Measurements from ENCODE around the gene NAALADL1. TPM values are rescaled to one million over a fixed set of nuclear protein-coding genes. Genes with fewer than 3 reads are reported as not detected.
"Not testable (repeated sequence)": the region's sequence is repeated elsewhere in the genome, so short reads cannot be mapped to it uniquely, and the experiment has no call there.

NAALADL1 gene
- total RNA-seq, 1 experiment from 2014 or later: not detected

DNA sequence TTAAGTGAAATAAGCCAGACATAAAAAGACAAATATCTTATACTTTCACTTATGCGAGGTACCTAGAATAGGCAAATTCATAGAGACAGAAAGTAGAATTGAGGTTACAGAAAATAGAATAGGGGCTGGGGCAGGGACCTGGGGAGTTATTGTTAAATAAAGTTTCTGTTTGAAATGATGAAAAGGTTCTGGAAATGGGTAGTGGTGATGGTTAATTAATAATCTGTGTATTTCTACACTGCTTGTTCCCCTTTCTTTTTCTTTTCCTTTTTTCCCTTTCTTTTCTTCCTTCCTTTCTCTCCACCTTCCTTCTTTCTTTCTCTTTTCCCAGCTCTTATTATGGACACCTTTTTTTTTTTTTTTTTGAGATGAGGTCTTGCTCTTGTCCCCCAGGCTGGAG, 2.8 kb downstream of the NAALADL1 start:
- no peak for DNase-seq (ENCODE audit: extremely low read depth, low read depth)

DNA sequence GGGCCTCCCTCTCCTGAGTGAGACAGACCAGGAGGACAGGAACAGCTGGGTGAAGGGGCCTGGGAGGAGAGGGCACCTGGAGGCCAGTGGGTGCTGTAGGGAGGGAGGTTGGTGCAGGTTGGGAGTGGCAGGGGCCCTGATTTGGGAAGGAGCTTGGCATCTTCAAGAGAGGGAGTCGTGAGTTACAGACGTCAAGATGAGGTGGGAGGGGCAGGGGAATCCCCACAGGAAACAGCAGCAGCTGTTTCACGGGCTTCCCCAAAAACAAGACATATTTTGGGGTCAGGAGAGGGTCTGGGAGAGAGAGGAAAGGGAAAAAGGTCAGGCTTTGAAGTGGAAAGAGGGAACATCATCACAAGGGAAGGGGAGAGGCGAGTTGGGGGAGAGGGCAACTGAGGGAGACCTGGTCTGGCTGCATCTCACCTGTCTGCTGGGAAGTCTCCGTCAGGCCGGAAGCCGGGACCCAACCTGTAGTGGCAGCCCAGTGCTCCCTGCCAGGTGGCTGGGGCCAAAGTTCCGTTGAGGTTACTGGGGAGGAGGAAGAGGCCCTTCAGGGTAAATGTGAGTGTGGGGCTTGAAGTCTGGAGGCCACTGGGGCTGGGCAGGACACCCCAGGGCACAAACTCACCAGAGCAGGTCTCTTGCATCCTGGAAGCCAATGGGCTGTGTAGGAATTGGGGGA, 4.4 kb downstream of the NAALADL1 start:
- no peak for DNase-seq (ENCODE audit: extremely low read depth, low read depth)

DNA sequence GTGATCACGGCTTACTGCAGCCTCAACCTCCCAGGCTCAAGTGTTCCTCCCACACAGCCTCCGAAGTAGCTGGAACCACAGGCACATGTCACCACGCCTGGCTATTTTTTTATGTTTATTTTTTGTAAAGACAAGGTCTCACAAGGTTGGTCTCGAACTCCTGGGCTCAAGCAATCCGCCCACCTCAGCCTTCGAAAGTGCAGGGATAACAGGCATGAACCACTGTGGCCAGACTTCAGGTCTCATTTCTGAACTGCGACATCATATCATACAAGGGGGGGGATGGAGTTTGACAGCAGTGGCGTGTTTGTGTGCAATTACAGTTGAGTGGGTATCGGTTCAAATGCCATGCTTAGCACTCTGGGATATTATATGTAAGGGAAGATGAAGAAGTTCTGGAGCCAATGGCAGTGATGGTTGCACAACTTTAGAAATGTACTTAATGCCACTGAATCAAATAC, 6.9 kb downstream of the NAALADL1 start:
- DNase-seq (ENCODE audit: extremely low read depth, low read depth): no peak

DNA sequence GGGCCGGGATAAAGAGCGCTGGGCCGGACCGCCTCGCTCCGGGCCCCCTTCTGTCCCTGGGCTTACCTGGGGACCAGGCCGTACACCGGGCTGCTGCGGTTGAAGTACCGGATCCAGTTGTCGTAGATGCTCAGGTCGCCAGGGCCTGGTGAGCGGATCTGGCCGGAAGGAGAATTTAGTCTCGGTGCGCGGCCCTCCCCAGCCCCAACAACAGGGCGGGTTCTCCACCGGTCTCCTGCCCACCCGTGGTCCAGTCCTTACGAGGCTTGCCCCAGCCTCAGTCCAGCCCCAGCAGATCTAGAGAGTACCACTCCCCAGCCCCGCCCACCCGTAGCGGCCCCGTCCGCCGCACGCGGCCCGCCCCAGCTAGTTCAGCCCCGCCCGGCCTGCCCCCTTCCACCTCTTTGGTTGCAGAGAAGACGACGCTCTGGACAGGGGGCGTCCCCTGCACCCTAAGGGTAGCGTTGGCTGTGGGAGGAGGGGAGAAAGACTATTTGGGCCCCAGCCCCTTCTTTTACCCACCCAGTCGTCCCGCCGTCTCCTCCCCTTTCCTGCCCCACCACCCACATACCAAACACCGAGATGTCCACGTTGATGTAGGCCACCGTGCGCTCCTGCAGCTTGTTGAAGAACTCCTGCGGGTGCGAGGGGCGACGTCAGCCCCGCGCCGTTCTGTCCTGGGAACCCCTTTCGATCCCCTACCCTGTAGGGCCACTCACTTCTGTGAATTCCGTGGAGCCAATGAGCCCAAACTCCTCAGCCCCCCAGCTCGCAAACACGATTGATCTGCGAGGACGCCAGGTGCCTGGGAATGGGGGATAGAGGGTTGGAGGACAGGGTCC, 10.6 kb downstream of the NAALADL1 start:
- no peak for DNase-seq (ENCODE audit: extremely low read depth, low read depth)

DNA sequence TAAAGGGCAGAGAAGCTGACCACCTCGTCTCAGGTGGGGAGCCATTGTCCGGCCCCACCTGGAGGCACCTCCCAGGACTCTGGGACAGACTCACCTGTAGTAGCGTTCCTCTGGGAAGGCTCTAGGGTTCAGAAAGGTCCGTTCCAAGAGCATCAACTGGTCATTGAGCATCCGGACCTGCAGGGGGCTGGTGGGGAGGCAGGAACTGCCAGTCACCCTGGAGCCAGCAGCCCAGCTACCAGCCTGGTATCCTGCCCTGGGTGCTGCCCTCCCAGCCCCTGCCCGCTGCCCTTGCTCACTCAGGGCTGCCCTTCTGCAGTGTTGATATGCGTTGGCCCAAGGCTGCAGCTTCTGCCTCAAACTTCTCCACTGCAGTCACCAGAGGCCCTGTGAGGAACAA, 12.6 kb downstream of the NAALADL1 start:
- no peak for DNase-seq (ENCODE audit: extremely low read depth, low read depth)

DNA sequence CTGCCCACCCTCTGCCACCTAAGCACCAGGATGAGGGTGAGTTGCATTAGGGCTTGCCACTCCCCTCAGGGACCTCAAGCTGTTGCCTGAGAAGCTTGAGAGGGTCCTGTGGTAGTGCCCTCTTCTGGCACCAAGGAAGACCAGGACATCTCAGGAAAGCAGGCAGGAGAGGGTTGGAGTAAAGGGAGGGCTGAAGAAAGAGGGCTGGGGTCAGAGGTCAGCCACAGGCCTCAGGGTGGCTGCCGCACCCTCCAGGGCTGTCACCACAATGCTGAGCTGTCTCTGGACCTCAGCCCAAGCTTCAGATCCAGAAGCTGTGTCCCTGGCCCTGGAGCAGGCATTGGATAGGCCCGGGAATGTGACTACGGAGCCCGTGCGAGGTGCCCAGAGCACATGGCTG, 13.3 kb downstream of the NAALADL1 start:
- no peak for DNase-seq (ENCODE audit: extremely low read depth, low read depth)

DNA sequence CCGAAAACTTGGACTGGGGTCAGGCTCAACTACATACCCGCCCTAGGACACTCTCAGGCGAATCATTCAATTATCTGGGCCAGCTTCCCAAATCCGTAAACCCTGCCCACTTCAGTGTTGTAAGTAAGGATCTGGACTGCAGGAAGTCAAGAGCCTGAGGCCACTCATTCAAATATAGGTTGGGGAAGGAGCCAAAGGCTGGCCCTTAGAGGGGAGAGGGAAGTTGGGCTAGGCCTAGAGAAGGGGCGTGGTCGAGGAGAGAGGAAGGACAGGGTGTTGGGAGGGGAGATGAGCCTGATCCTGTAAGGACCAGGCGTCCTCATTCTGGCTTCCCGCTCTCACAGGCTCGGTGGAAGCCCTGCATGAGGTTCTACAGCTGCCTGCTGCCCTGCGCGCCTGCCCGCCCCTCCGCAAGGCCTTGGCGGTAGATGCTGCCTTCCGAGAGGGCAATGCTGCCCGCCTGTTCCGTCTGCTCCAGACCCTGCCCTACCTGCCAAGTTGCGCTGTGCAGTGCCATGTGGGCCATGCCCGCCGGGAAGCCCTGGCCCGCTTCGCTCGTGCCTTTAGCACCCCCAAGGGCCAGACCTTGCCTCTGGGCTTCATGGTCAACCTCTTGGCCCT, 14.4 kb downstream of the NAALADL1 start:
- no peak for DNase-seq (ENCODE audit: extremely low read depth, low read depth)

DNA sequence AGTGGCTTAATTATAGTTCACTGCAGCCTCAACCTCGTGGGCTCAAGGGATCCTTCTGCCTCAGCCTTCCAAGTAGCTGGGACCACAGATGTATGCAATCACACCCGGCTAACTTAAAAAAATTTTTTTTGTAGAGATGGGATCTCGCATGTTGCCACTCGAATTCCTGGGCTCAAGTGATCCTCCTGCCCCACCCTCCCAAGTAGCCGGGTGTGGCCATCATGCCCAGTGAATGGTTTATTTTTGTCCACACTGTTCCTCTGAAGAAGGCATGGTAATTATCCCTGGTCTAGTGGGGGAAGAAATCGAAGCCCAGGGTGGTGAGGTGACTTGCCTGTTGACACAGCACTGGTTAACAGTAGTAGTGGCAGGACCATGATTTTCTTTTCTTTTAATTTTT, 15.5 kb downstream of the NAALADL1 start:
- no peak for DNase-seq (ENCODE audit: extremely low read depth, low read depth)

DNA sequence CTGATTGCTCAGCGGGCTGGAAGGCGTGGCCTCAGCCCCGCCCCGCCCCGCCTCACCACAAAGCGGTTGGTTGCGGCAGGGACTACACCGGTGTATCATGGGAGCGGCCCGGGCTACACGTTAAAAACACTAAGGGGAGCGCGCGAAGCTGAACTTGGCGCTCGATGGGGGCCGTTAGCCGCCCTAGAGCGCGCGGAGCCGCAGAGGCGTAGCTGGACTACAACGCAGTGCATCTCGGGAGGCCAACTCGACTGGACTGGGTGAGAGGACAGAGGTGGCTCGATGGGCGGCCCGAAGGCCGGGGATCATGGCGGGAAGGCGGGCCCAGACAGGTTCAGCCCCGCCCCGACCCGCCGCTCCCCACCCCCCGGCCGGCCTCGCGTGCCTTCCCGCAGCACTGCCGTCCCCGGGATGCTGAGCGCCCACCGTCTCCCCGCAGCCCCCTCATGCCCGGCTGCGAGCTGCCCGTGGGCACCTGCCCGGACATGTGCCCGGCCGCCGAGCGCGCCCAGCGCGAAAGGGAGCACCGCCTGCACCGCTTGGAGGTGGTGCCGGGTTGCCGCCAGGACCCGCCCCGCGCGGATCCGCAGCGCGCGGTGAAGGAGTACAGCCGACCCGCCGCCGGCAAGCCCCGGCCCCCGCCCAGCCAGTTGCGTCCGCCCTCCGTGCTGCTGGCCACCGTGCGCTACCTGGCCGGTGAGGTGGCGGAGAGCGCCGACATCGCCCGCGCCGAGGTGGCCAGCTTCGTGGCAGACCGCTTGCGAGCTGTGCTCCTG, 17.3 kb downstream of the NAALADL1 start, which contains the start of gene SAC3D1:
TSS of gene SAC3D1 (plus strand) at position 364 of the 776 bp plus-strand sequence. CDS start at position 447, 83 bp downstream.
- DNase-seq (ENCODE audit: extremely low read depth, low read depth): peak; percentile 90

DNA sequence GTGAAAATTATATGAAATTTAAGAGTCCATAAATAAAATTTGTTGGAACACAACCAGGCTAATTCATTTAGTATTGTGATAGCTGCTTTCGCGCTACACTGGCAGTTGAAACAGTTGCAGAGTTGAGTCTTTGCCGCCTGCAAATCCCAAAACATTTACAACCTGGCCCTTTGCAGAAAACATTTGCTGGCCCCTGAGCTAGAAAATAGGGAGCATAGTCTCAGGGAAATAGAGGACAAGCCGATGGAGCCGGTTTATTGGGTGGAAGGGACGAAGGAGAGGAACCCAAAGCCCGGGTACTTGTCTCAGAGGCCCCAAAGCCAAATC, 17.9 kb downstream of the NAALADL1 start:
- no peak for DNase-seq (ENCODE audit: extremely low read depth, low read depth)

DNA sequence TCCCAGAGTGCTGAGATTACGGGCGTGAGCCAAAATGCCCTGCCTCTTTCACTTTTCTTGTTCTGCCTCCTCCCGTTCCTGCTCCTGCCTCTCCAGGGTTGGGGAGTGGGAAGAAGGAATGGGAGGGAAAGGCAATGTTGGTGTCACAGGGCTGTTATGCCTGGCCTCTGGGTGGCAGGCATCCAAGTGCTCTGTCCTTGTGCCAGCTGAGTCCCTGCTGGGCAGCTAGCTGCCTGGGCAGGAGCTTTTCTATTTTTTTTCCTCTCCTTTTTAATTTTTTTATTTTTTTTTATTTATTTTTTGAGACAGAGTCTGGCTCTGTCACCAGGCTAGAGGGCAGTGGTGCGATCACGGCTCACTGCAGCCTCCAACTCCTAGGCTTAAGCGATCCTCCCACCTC, 21.4 kb downstream of the NAALADL1 start:
- no peak for DNase-seq (ENCODE audit: extremely low read depth, low read depth)

DNA sequence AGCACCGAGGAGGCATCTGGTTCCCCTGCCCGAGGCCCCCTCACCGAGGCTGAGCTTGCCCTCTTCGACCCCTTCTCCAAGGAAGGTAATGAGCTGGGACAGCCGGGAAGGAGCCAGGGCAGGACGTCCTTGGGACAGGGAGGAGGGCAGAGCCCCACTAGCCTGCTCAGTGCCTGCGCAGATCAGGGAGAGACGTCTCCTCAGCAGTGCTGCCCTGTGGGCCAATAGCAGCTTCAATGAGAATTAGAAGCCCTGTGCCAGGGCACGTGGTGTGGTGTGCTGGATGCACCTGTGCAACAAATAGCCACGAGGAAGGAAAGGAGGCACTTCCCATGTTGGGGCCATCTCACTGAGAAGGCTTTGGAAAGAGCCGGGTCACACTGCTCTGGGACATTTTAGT, 22.8 kb downstream of the NAALADL1 start:
- no peak for DNase-seq (ENCODE audit: extremely low read depth, low read depth)

DNA sequence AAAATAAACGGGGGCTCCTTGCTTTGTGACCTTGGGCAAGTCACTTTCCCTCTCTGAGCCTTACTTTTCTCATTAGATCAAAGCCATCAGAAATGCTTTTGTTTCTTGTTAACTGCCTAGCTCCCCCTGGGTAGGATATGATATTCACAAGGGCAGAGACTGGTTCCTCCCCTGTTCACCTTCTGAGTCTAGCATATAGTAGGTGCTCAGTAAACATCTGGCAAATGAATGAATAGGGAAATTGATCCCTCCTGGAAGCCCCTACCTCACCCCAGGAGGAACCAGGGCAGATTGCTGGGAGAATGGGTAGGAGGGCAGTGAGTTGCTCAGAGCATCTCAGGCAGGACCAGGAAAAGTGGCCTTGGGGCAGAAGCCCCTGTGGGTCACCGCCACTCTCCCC, 23.9 kb downstream of the NAALADL1 start:
- DNase-seq (ENCODE audit: extremely low read depth, low read depth): no peak

DNA sequence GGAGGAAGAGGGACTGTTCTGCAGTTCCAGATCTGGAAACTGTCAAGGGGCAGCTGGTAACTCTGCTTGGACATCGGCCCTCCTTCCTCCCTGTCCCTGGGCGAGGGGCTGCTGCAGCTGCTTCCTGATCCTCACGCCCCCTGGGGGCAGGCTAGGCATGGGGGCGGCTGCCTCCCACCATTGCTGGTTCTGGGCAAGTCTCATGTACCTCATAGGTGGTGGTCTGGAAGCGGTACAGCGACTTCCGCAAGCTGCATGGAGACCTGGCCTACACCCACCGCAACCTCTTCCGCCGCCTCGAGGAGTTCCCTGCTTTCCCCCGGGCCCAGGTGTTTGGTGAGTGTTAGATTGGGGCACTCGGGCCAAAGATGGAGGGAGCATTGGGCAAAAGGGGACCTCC, 26.1 kb downstream of the NAALADL1 start:
- DNase-seq (ENCODE audit: extremely low read depth, low read depth): no peak

DNA sequence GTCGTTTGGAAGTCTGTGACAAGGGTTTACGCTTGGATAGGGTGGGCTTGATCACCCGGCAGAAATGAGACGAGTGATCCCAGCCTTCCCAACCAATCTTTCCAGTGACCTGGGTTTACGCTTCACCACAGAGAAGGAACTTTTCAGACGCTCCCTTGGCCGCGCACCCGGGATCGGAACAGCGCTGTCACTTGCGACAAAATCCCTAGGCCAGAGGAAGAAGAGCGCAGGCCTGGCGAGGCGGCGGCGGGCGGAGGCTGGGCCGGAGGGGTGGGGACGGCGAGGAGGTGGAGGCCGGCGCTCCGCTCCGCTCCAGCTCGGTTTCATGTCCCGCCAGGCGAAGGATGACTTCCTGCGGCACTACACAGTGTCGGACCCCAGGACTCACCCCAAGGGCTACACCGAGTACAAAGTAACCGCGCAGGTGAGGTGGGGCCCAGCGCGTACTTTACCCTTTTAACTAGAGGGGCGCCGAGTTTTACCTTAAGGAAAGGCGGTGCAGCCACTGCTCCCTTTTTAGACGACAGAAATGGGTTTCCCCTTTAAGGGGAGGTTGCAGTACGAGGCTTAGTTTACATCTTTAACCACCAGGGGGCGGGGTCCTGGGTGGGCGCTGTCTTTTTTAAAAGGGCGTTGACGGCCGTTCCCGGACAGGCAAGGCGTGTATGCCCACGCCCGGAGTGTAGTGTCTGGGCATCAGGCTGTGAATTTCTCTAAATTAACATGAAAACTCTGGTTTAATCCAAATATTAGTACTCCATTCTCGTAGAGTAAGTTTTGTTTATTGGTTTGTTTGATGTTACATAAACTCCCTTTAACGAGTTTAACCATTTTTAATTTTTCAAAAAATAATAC, 30.9 kb downstream of the NAALADL1 start, which contains the start of gene SNX15:
TSS of gene SNX15 (plus strand) at position 227 of the 855 bp plus-strand sequence. CDS start at position 326, 99 bp downstream.
- DNase-seq (ENCODE audit: extremely low read depth, low read depth): peak; percentile 91

DNA sequence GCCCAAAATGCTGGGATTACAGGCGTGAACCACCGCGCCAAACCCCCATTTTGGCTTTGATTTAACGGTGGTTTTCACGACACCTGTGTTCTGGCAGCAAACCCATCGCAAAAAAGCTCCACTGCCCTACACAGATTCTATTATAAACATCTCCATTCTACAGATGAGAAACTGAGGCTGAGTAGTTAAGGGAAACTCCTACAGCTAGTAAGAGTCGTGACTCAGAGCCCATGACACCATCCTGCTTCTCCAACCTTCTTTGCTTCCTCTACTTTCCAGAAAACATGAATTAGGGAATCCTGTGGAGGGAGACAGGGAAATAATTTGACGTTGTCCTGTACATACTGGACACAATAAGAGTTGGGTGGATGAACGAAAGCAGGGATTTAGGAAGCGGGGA, 31.5 kb downstream of the NAALADL1 start:
- DNase-seq (ENCODE audit: extremely low read depth, low read depth): no peak

DNA sequence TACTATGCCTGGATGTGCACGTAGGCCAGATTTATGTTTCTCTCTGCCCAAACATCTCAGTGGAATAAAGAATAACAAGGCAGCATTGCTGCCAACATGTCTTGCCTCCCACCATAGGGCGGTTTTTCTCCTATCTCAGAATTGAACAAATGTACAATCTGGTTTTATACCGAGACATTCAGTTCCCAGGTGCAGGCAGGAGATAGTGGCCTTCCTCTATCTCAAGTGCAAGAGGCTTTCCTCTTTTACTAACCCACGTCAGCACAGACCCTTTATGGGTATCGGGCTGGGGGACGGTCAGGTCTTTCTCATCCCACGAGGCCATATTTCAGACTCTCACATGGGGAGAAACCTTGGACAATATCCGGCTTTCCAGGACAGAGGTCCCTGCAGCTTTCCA, 34.9 kb downstream of the NAALADL1 start:
- not testable (repeated sequence) for DNase-seq (ENCODE audit: extremely low read depth, low read depth)

DNA sequence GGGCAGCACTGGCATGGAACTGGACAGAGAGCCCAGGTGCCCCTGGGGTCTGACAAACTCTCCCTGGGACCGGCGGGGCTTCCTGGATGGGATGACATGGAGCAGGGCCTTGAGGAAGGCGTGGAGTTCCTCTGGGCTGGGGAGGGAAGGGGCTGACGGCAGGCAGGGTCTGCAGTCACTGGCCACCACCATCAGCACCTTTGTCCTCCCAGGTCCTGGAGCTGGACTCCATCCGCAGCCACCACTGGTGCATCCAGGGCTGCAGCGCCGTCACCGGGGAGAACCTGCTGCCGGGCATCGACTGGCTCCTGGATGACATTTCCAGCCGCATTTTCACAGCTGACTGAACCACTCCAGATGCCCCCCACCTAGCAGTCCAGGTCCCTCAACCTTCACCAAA, 36.8 kb downstream of the NAALADL1 start:
- DNase-seq (ENCODE audit: extremely low read depth, low read depth): no peak

DNA sequence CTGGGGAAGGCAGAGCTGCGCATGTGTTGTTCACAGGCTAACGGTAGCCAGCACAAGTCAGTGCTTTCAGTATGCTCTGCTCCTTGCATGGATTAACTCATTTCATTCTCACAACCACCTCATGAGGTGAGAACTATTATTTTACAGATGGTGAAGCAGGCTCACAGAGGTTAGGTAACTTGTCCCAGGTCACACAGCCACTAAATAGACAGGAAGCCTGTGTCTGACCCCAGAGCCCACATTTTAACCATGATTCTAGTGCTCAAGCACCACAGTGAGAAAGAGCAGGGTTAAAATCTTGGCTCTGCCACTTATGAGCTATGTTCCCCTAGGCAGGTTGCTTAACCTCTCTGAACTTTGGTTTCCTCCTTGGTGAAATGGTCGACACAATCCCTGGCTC, 37.4 kb downstream of the NAALADL1 start:
- no peak for DNase-seq (ENCODE audit: extremely low read depth, low read depth)

DNA sequence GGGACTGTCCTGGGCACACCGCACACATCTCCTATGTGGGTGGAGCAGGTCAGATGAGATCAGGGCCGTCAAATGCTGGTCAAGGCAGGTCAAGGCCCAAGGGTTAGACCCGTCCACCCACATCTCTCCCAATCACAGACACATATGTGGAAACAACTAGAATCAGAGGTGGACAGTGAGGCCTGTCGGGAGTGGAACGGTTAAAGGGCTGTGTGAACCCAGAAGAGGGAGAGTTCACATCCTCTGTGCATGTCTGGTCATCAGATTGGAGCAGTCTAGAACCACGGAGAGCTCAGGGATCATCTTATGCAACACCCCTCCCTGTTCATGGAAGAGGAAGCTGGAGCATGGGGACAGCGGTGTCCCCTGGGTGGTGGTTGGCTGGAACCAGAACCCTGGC, 38.5 kb downstream of the NAALADL1 start:
- no peak for DNase-seq (ENCODE audit: extremely low read depth, low read depth)

All from NCI-H460 (cell line).